ENCODE results near the gene MAPKBP1.

DNA sequence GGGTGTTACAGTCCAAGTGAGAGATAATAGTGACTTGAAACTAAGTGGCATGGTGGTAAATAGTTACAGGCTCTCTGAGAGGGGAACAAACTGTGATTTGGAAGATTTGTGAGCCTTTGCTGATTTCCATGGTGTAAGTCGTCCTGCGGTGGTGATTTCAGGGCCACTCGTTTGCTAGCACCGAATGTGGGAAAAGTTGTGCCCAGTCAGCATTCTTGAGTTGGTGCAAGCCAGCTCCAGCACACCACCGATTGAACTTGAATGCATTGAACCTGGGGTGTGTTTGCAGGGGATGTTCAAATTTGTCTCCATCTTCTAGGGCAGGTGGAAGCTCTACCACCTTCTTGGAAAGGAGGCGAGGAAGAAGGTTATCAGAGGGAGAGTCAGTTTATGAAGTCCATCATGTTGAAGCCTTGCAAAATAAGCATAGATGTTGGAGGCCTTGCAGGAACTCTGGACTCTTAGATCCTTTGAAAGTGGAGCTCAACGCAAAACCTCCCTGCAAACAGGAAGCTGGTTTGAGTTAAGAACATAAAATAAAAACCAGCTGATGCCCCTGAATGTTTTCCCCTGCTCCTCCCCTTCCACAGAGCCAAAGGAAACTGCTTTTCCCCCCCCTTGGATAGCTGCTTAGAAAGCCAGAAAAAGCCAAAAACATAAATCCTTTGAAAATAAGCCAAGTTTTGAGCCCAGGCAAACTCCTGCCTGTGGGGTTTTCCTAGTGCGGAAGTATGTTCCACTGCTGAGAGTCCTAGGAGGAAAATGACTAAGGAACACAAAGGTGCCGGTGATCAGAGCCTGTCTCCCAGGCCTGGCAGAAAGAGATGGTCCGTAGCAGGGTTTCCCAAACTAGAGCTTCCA is 21.9 kb downstream of the MAPKBP1 start:
- no peak for TF ChIP-seq ZNF558 (tag by site-specific recombination; IDR thresholded peaks at IDR 0.05)
- no peak for TF ChIP-seq ZBTB7A (tag by site-specific recombination; IDR thresholded peaks at IDR 0.05; ENCODE audit: low read depth)
- TF ChIP-seq, protein P1, sequence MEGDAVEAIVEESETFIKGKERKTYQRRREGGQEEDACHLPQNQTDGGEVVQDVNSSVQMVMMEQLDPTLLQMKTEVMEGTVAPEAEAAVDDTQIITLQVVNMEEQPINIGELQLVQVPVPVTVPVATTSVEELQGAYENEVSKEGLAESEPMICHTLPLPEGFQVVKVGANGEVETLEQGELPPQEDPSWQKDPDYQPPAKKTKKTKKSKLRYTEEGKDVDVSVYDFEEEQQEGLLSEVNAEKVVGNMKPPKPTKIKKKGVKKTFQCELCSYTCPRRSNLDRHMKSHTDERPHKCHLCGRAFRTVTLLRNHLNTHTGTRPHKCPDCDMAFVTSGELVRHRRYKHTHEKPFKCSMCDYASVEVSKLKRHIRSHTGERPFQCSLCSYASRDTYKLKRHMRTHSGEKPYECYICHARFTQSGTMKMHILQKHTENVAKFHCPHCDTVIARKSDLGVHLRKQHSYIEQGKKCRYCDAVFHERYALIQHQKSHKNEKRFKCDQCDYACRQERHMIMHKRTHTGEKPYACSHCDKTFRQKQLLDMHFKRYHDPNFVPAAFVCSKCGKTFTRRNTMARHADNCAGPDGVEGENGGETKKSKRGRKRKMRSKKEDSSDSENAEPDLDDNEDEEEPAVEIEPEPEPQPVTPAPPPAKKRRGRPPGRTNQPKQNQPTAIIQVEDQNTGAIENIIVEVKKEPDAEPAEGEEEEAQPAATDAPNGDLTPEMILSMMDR (tag by site-specific recombination; IDR thresholded peaks at IDR 0.05): no peak
- no peak for TF ChIP-seq ZNF175 (tag by site-specific recombination; IDR thresholded peaks at IDR 0.05)
- TF ChIP-seq SETDB1 (IDR thresholded peaks at IDR 0.05; ENCODE audit: insufficient read length, low read length): no peak
- TF ChIP-seq, protein P2, sequence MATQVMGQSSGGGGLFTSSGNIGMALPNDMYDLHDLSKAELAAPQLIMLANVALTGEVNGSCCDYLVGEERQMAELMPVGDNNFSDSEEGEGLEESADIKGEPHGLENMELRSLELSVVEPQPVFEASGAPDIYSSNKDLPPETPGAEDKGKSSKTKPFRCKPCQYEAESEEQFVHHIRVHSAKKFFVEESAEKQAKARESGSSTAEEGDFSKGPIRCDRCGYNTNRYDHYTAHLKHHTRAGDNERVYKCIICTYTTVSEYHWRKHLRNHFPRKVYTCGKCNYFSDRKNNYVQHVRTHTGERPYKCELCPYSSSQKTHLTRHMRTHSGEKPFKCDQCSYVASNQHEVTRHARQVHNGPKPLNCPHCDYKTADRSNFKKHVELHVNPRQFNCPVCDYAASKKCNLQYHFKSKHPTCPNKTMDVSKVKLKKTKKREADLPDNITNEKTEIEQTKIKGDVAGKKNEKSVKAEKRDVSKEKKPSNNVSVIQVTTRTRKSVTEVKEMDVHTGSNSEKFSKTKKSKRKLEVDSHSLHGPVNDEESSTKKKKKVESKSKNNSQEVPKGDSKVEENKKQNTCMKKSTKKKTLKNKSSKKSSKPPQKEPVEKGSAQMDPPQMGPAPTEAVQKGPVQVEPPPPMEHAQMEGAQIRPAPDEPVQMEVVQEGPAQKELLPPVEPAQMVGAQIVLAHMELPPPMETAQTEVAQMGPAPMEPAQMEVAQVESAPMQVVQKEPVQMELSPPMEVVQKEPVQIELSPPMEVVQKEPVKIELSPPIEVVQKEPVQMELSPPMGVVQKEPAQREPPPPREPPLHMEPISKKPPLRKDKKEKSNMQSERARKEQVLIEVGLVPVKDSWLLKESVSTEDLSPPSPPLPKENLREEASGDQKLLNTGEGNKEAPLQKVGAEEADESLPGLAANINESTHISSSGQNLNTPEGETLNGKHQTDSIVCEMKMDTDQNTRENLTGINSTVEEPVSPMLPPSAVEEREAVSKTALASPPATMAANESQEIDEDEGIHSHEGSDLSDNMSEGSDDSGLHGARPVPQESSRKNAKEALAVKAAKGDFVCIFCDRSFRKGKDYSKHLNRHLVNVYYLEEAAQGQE (tag by site-specific recombination; IDR thresholded peaks at IDR 0.05): no peak
- TF ChIP-seq ZNF404 (tag by site-specific recombination; IDR thresholded peaks at IDR 0.05): no peak
- no peak for TF ChIP-seq ZNF10 (tag by site-specific recombination; IDR thresholded peaks at IDR 0.05)
- TF ChIP-seq, protein P3, sequence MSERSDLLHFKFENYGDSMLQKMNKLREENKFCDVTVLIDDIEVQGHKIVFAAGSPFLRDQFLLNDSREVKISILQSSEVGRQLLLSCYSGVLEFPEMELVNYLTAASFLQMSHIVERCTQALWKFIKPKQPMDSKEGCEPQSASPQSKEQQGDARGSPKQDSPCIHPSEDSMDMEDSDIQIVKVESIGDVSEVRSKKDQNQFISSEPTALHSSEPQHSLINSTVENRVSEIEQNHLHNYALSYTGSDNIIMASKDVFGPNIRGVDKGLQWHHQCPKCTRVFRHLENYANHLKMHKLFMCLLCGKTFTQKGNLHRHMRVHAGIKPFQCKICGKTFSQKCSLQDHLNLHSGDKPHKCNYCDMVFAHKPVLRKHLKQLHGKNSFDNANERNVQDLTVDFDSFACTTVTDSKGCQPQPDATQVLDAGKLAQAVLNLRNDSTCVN (tag by site-specific recombination; optimal IDR thresholded peaks at IDR 0.05): no peak
